ENCODE data around the gene CARD18.

CARD18 gene

GRCh38 chr11:105135883-105136282 is 3.7 kb downstream of the CARD18 start (continued):
- TF ChIP-seq PRDM2 (tag by site-specific recombination; IDR thresholded peaks at IDR 0.05; ENCODE audit: borderline replicate concordance) = no peak
- TF ChIP-seq ZNF48 (tag by site-specific recombination; IDR thresholded peaks at IDR 0.05) = no peak
- TF ChIP-seq AEBP2 (tag by site-specific recombination; IDR thresholded peaks at IDR 0.05; ENCODE audit: borderline replicate concordance) = no peak
- TF ChIP-seq ZNF707 (tag by site-specific recombination; IDR thresholded peaks at IDR 0.05) = no peak
- no peak for TF ChIP-seq ZNF311 (tag by site-specific recombination; IDR thresholded peaks at IDR 0.05; ENCODE audit: borderline replicate concordance)
- no peak for TF ChIP-seq PRDM10 (tag by site-specific recombination; IDR thresholded peaks at IDR 0.05)

- H3K4me1 ChIP-seq (ENCODE audit: control insufficient read depth, insufficient read depth, low read length) = no peaks in the 10 kb centered on the region
- H3K9me3 ChIP-seq (ENCODE audit: control insufficient read depth, insufficient read depth, low read depth, low read length) = no peaks in the 10 kb centered on the region
- H3K4me3 ChIP-seq (ENCODE audit: low read depth, low read length) = no peak overlapping the region
- H3K27ac ChIP-seq (ENCODE audit: extremely low read depth, low read depth, low read length) = no peak overlapping the region
- ChIA-PET CTCF (interaction anchor here (0.6 kb wide), 1 partner anchor 8 kb away, joined by 3 read pairs; no protein-coding TSS in a partner anchor), POLR2A (no interaction called here)
- no peak for TF ChIP-seq ZBTB48 (tag by site-specific recombination; IDR thresholded peaks at IDR 0.05)
- no peak for TF ChIP-seq ZNF26 (tag by site-specific recombination; IDR thresholded peaks at IDR 0.05)
- no peak for TF ChIP-seq ZNF2 (tag by site-specific recombination; IDR thresholded peaks at IDR 0.05)
- TF ChIP-seq ZNF785 (tag by site-specific recombination; IDR thresholded peaks at IDR 0.05) = no peak
- TF ChIP-seq ZNF416 (tag by site-specific recombination; IDR thresholded peaks at IDR 0.05) = no peak
- TF ChIP-seq ZBTB7A (tag by site-specific recombination; IDR thresholded peaks at IDR 0.05; ENCODE audit: low read depth) = no peak
- TF ChIP-seq ZNF660 (tag by site-specific recombination; IDR thresholded peaks at IDR 0.05) = no peak
- TF ChIP-seq ZNF16 (tag by site-specific recombination; IDR thresholded peaks at IDR 0.05; ENCODE audit: low read depth) = no peak
- TF ChIP-seq ZNF449 (tag by site-specific recombination; IDR thresholded peaks at IDR 0.05) = no peak
- no peak for TF ChIP-seq ZNF148 (tag by site-specific recombination; IDR thresholded peaks at IDR 0.05; ENCODE audit: borderline replicate concordance)
- TF ChIP-seq HOXC10 (CRISPR knock-in tag; IDR thresholded peaks at IDR 0.05) = no peak
- no peaks in the 10 kb centered on the region for H3K36me3 ChIP-seq (ENCODE audit: control insufficient read depth in 2 of 2, insufficient read depth in 1 of 2, low read length in 2 of 2)
These were observed 6.7 kb downstream of the CARD18 start for GRCh38 chr11:105132716-105133511.

Data from HEK293 (cell line).